GM12892 (cell line): ENCODE results near the gene PIM3.

Experiments used
- DNase-seq: peaks from one replicate; pipeline ENCODE4 v3.0.0; 2011; ENCODE audit not compliant: insufficient read length
- FAIRE-seq: peaks from 2 replicates; lab custom pipeline; 2011; peaks lifted over from hg19 to GRCh38; lab: Jason Lieb, UNC
- POLR2A ChIP-seq: IDR thresholded peaks from 2 replicates; pipeline ENCODE4 v1.6.1; 2011; ENCODE audit warnings: low read depth, low read length, control low read depth
- POLR2AphosphoS5 ChIP-seq: IDR thresholded peaks from 2 replicates; pipeline ENCODE4 v1.6.1; 2011; ENCODE audit warnings: low read depth, low read length, control low read depth
- TAF1 ChIP-seq: IDR thresholded peaks from 2 replicates; pipeline ENCODE4 v1.6.1; 2011; ENCODE audit warnings: low read depth, mild to moderate bottlenecking, control low read depth, low read length, borderline replicate concordance

Gene PIM3

DNA sequence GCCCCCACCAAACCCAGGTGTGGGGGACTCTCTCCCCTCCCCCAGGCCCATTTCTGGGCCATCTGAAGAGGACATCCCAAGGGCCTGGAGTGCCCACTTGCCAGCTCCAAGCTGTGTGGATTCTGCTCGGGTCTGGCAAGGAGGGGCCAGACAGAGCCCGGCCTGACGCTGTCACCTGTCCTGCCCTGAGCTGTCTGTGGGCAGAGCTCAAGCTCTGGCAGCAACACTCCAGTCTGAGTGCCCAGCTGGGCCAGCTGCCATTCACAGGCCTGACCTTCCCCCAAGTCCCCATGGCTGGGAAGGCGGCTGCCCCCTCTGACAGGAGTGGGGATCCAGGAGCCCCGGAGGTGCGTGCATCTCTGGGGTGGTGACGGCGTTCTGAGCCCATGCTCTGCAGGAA lies 6.2 kb upstream of the PIM3 start:
- TF ChIP-seq POLR2AphosphoS5 = no peak
- TF ChIP-seq POLR2A = no peak
- no peak for TF ChIP-seq TAF1
- no peak for FAIRE-seq
- DNase-seq = no peak

DNA sequence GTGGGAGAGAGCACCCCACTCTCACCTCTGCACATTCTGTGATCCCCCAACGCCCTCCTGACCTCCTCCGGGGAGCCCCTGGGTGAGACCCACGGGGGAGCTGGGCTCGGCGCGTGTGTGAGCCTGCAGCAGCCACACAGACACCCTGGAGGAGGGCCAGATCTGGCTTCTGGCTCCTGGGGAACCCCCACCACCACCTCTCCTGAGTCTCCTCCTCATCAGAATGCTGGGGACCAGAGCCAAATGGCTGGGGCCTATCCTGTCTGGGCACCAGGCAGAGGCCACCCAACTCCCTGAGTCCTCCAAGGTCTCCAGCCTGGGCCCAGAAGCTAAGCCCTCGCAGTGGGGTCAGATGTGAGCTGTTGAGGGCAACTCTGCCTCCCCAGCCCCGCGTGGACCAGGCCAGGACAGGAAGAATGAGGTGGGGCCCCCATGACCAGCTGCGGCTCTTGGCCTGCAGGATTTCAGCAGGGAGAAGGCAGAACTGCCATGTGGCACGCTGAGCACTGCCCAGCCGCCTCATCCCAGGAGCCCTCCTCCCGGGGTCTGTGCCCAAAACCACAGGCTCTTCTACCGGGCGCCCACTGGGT lies 5.5 kb upstream of the PIM3 start:
- TF ChIP-seq TAF1 (no peak), POLR2A (no peak), POLR2AphosphoS5 (no peak)
- no peak for DNase-seq
- FAIRE-seq = no peak

DNA sequence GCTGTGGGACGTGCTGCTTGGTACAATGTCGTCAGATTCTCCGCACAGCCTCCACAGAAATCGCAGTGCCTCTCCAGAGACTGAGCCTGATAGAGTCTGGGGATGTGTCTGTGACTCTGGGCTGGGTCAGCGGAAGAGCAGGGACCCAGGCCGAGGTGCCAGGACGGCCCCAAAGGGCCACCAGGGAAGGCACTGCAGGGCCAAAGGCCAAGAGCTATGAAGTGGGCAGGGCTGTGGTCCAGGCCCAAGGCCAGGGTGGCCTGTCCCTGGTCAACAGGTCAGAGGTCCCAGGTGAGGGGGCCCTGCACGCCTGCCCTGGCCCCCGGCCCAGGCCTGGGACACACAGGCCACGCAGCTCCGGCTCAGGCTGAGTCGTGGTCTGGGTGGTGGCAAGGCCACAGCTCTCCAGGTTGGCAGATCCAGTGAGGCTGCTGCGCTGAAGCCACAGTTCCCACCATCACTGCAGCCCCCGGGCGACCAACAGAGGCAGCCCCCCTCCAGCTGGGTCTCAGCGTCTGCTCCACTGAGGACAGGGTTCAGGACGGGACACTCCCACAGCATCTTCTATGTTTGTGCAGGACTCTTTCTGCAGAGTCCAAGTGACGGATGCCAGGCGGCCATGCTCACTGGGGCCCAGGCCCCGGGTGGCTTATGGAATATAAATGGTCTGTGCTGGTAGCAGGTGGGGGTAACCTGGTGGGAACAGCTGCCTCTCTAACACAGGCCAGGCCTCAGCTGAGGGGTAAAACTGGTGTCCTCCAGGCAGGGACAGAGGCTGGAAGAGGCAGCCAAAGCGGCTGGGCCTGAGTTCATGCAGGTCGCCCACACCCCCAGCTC lies 4.8 kb upstream of the PIM3 start:
- FAIRE-seq (no peak), DNase-seq (no peak)
- no peak for TF ChIP-seq POLR2A
- TF ChIP-seq POLR2AphosphoS5 = no peak
- no peak for TF ChIP-seq TAF1

DNA sequence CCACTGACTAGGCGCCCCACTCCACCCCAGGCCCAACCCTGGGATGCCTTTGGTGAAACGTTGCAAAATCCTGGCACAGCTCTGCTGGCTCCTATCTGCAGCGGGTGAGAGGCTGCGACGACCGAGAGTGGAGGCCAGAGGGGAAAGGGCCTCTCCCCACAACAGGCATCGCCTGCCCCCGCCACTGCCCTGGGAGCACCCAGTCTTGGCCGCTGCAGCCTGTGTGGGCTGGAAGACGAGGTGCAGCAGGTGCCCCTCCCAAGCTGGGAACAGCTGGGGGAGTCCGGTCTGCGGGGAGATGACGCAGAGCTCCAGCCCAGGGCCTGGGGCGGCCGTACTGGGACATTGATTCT lies 4.2 kb upstream of the PIM3 start:
- TF ChIP-seq TAF1 (no peak), POLR2AphosphoS5 (no peak), POLR2A (no peak)
- FAIRE-seq (no peak), DNase-seq (no peak)

DNA sequence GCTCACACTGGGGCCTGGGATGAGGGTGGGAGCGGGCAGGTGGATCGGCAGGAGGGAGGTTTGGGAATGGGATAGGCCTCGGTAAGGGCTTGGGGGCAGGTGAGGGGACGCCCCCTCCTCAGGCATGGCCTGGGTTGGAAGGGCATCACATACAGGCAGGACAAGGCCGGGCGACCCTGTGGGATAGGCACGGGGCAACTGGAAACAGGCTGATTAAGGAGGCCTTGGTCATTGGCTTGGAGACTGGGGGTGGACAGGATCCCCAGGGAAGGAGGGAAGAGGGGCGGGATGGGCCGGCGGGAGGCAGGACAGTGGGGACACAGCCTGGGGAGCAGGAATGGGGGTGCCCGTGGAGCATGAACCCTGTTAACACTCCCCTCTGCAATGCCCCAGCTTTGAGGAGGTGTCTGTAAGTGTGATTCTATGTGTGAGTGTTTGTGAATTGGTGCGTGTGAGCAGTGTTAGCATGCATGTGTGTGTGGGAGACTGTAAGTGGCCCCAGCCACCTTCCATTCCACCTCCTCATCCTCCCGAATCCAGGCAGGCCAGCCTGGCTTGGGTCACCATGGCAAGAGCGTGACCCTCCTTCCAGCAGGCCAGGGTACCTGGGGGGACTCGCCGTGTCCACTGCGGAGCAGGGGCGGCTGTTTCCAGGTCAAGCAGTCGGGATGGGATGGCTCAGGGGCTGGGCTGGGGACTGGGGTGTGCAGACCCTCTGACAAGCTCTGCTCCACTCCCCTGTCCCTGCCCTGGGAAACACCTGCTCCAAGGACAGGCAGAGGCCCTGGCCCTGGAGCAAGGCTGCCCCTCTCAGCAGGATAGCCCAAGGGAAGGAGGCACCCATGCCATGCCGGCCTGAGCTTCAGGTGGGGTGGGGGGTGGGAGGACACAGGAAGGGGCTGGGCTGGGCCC lies 3.4 kb upstream of the PIM3 start:
- TF ChIP-seq POLR2AphosphoS5 (no peak), TAF1 (no peak), POLR2A (no peak)
- DNase-seq (no peak), FAIRE-seq (no peak)

DNA sequence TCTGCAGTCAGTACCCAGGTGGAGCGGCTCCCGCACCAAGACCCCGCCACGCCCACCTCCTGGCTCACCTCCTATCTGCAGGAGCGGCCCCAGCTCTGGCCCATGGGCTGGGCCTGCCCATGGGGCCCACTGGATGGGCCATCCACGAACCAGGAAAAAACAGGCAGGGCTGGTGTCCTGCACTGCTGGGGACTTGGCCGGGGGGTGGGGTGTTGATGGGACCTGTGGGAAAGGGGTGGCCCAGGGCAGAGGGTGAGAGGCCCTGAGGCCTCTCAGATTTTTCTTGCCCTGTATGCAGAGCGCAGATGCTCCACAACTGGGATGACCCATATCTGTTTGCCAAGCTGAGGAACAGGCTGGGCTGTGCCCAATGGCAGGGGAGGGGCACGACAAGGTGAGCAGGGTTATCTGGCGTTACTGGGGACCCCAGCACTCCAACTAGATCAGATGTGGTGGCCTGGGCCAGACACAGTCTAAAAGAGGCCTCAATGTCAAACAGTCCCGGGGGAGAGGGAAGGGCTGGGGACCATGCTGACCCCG lies 2.7 kb upstream of the PIM3 start:
- TF ChIP-seq POLR2AphosphoS5 (no peak), TAF1 (no peak), POLR2A (no peak)
- DNase-seq (no peak), FAIRE-seq (no peak)

DNA sequence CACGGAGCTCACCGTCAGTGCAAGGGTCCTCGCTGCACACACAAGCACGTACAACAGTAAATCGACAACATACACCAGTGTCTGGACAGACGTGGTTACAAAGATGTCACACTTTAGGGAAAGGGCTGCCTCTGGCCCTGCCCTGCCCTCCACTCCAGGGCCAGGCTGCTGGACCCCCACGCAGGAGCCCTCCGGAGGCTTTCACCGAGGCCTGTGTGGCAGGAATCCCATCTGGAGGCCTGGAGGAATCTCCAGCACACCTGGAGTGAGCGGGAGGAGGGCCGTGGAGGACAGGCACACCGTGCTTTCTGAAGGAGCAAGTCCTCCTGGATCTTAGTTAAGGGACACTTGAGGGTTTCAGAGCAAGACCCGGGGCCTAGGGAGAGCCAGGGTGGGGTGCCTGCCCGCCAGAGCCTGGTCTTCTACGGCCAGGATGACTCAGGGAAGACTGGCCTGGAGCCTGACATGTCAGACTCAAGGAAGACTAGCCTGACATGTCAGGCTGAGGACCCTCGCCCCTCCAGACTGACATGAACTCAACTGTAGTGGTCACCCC lies 2.1 kb upstream of the PIM3 start:
- TF ChIP-seq TAF1 (no peak), POLR2A (no peak), POLR2AphosphoS5 (no peak)
- DNase-seq (no peak), FAIRE-seq (no peak)

DNA sequence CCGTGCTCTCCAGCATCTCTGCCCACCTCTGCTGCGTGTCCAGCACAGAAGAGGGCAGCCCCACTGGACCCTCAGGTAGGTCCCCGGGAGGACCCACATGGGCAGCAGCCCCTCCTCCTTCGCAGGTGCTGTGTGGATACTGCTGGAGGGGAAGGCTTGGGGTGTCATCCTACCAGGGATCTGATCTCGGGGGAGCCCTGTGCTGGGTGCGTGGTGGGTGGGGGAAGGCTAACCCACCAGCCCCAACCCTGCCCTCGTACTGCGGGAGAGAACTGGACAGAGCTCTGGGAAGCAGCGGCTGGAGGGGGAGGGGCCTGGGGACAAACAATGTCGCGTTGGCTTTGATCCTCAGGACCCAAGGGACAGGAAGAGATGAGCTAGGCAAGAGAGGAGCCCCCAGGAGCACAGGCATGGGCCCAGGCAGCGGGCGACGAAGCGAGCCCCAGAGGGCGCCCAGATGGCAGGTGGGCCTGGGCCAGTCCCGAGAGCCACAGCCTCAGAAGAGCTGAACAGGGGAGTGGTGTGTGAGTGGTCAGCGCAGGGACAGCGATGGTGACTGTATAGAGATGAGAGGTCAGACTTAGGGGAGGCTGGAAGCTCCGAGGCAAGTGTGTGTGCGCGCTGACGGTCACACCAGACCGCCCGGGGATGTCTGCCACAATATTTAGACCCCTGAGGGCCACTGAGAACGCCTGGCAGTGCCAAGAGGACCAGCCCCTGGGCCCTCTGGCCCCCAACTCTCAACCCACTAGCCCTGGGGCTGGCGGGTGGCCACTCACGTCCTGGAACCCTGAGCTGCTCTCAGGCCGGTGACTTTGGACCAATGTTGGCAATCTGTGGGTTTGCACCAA lies 1.4 kb upstream of the PIM3 start:
- DNase-seq (no peak), FAIRE-seq (no peak)
- TF ChIP-seq POLR2A (no peak), TAF1 (no peak), POLR2AphosphoS5 (no peak)

DNA sequence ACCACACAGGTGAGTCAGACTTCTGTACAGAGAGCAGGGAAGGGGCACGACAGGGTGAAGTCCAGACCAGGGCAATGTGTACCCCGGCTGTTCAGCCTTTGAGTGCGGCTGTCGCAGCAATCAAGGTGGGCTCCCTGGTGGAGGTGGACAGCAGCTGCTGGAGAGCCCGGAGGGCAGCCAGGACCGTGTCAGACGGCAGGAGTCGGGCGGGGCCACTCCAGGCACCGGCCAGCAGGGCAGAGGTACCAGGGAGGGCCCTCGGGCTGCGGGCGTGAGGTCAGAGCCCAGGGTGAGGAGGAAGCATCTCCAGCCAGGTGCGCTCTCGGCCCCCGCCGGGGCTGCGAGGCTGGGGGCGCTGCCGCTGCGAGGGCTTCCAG lies 802 bp upstream of the PIM3 start:
- FAIRE-seq (no peak), DNase-seq (no peak)
- no peak for TF ChIP-seq POLR2AphosphoS5
- no peak for TF ChIP-seq TAF1
- no peak for TF ChIP-seq POLR2A

DNA sequence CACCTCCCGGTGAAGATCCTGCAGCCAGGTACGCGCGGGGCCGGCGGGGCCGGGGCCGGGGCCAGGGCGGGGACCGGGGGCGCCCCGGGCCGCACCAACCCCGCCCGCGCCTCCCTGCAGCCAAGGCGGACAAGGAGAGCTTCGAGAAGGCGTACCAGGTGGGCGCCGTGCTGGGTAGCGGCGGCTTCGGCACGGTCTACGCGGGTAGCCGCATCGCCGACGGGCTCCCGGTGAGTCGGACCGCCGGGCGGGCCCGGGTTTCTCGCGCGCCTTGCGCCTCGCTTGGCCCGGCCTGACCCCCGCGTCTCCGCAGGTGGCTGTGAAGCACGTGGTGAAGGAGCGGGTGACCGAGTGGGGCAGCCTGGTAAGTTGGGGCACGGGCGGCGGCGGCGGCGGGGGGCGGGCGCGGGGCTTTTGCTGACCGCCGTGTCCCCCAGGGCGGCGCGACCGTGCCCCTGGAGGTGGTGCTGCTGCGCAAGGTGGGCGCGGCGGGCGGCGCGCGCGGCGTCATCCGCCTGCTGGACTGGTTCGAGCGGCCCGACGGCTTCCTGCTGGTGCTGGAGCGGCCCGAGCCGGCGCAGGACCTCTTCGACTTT lies 531 bp downstream of the PIM3 start:
- DNase-seq = no peak
- peak; percentile 14 for FAIRE-seq
- TF ChIP-seq TAF1 = no peak
- no peak for TF ChIP-seq POLR2A
- TF ChIP-seq POLR2AphosphoS5 = no peak
